Suprapubic skin (tissue), 4 donors: Measurements from ENCODE around the gene SVIL. TPM values are rescaled to one million over a fixed set of nuclear protein-coding genes. Genes with fewer than 3 reads are reported as not detected.
"Not testable (repeated sequence)": the region's sequence is repeated elsewhere in the genome, so short reads cannot be mapped to it uniquely, and the experiment has no call there.

ENCODE experiments used
- DNase-seq, 2 donors: peaks; one replicate each; pipeline ENCODE4 v3.0.0-alpha.2; 2019; ENCODE audit warnings: low spot score in 2 of 2
- H3K27ac ChIP-seq: fragments of 200-600 bp; sonication (generic); one replicate; pipeline ENCODE4 v1.5.1; 2019
- H3K27me3 ChIP-seq: fragments of 200-600 bp; sonication (generic); one replicate; pipeline ENCODE4 v1.5.1; 2019
- H3K36me3 ChIP-seq: fragments of 200-600 bp; sonication (generic); one replicate; pipeline ENCODE4 v1.5.1; 2019
- H3K4me1 ChIP-seq: fragments of 200-600 bp; sonication (generic); one replicate; pipeline ENCODE4 v1.5.1; 2019
- H3K4me3 ChIP-seq: fragments of 200-600 bp; sonication (generic); one replicate; pipeline ENCODE4 v1.5.1; 2019; ENCODE audit warnings: mild to moderate bottlenecking
- H3K9me3 ChIP-seq: fragments of 200-600 bp; sonication (generic); one replicate; pipeline ENCODE4 v1.5.1; 2019
- CTCF ChIP-seq, 2 donors: fragments of 200-600 bp in 1 of 2; fragments of 450-650 bp in 1 of 2; sonication (generic) in 1 of 2; IDR thresholded peaks; one replicate each; pipeline ENCODE4 v1.5.1; 2016 to 2019; ENCODE audit warnings: antibody characterized with exemption in 2 of 2, mild to moderate bottlenecking in 1 of 2, moderate library complexity in 1 of 2
- EP300 ChIP-seq: sonication (generic); formaldehyde crosslinking; IDR thresholded peaks from one replicate; pipeline ENCODE4 v1.6.1; 2017; ENCODE audit warnings: antibody characterized with exemption
- POLR2A ChIP-seq, 2 donors: fragments of 450-650 bp; IDR thresholded peaks; one replicate each; pipeline ENCODE4 v1.6.1; 2017; ENCODE audit warnings: antibody characterized with exemption in 2 of 2, mild to moderate bottlenecking in 2 of 2, moderate library complexity in 2 of 2
- POLR2AphosphoS5 ChIP-seq, 3 donors: sonication (generic); formaldehyde crosslinking; IDR thresholded peaks; one replicate each; pipeline ENCODE4 v1.6.1; 2017; ENCODE audit warnings: antibody characterized with exemption in 3 of 3
- WGBS: methylation state at CpG from one replicate; pipeline ENCODE4 v1.1.5; 2018; 5-methylcytosine and 5-hydroxymethylcytosine counted together
- total RNA-seq, 4 donors: library from RNA; depleted of rRNA; stranded (reverse); fragments of >200 nt; gene quantifications; one replicate each; pipeline ENCODE4 v1.1.0, GENCODE V29; 2016

SVIL gene
- total RNA-seq, 4 donors from 2014 or later = 52.9 to 129 (median 72.1) TPM

GRCh38 chr10:29461042-29461441 is 173.7 kb downstream of the SVIL start:
- WGBS = 92% methylated on average over 5 of the region's 5 CpGs
- H3K4me1 ChIP-seq = no peaks in the 10 kb centered on the region
- no peak overlapping the region for H3K4me3 ChIP-seq
- H3K27me3 ChIP-seq = no peaks in the 10 kb centered on the region
- H3K9me3 ChIP-seq = no peaks in the 10 kb centered on the region
- DNase-seq = no peak
- H3K27ac ChIP-seq = no peak overlapping the region
- peaks cover 76% of the 10 kb centered on the region for H3K36me3 ChIP-seq
- TF ChIP-seq EP300 (no peak), CTCF (IDR thresholded peaks at IDR 0.05) (no peak), POLR2AphosphoS5 (IDR thresholded peaks at IDR 0.05) (no peak), POLR2A (IDR thresholded peaks at IDR 0.05) (no peak)

GRCh38 chr10:29458190-29458589 is 176.6 kb downstream of the SVIL start:
- not testable (repeated sequence) for DNase-seq, H3K4me1 ChIP-seq, H3K27me3 ChIP-seq, H3K4me3 ChIP-seq, H3K27ac ChIP-seq, H3K9me3 ChIP-seq
- WGBS = 94% methylated on average over 24 of the region's 24 CpGs
- peaks cover 55% of the 10 kb centered on the region for H3K36me3 ChIP-seq

GRCh38 chr10:29455095-29455494 is 179.7 kb downstream of the SVIL start:
- Histone ChIP-seq H3K9me3 (no peaks in the 10 kb centered on the region), H3K36me3 (peaks cover 27% of the 10 kb centered on the region), H3K27ac (no peak overlapping the region), H3K27me3 (no peaks in the 10 kb centered on the region), H3K4me1 (no peaks in the 10 kb centered on the region), H3K4me3 (no peak overlapping the region)
- no peak for TF ChIP-seq POLR2AphosphoS5 (IDR thresholded peaks at IDR 0.05)
- TF ChIP-seq CTCF (IDR thresholded peaks at IDR 0.05) = no peak
- TF ChIP-seq EP300 = no peak
- no peak for TF ChIP-seq POLR2A (IDR thresholded peaks at IDR 0.05)
- no peak for DNase-seq
- WGBS = 92% methylated on average over 7 of the region's 7 CpGs

GRCh38 chr10:29454250-29454649 is 180.5 kb downstream of the SVIL start:
- H3K4me3 ChIP-seq = no peak overlapping the region
- H3K27ac ChIP-seq = no peak overlapping the region
- DNase-seq = no peak
- no peaks in the 10 kb centered on the region for H3K27me3 ChIP-seq
- H3K36me3 ChIP-seq = peaks cover 19% of the 10 kb centered on the region
- WGBS = 91% methylated on average over 4 of the region's 4 CpGs
- H3K4me1 ChIP-seq = peaks cover 1% of the 10 kb centered on the region
- TF ChIP-seq CTCF (IDR thresholded peaks at IDR 0.05) (no peak), POLR2A (IDR thresholded peaks at IDR 0.05) (no peak), EP300 (no peak)
- H3K9me3 ChIP-seq = no peaks in the 10 kb centered on the region

GRCh38 chr10:29452546-29452945 is 182.2 kb downstream of the SVIL start:
- TF ChIP-seq POLR2AphosphoS5 (IDR thresholded peaks at IDR 0.05) (no peak), POLR2A (IDR thresholded peaks at IDR 0.05) (no peak), CTCF (IDR thresholded peaks at IDR 0.05) (no peak), EP300 (no peak)
- whole genome bisulfite sequencing = 94% methylated on average over 8 of the region's 8 CpGs

GRCh38 chr10:29451946-29452345 is 182.8 kb downstream of the SVIL start:
- Histone ChIP-seq H3K27me3 (no peaks in the 10 kb centered on the region), H3K9me3 (no peaks in the 10 kb centered on the region), H3K36me3 (peaks cover 4% of the 10 kb centered on the region), H3K4me3 (no peak overlapping the region), H3K27ac (no peak overlapping the region), H3K4me1 (peaks cover 11% of the 10 kb centered on the region)
- TF ChIP-seq CTCF (IDR thresholded peaks at IDR 0.05) = no peak
- no peak for TF ChIP-seq EP300
- no peak for TF ChIP-seq POLR2A (IDR thresholded peaks at IDR 0.05)
- WGBS = 75% methylated on average over 4 of the region's 4 CpGs
- DNase-seq = no peak

More at GRCh38 chr10:29452546-29452945, 182.2 kb downstream of the SVIL start:
- H3K27ac ChIP-seq = no peak overlapping the region
- no peak overlapping the region for H3K4me3 ChIP-seq
- H3K36me3 ChIP-seq = peaks cover 4% of the 10 kb centered on the region
- no peak for DNase-seq
- no peaks in the 10 kb centered on the region for H3K27me3 ChIP-seq
- H3K9me3 ChIP-seq = no peaks in the 10 kb centered on the region
- H3K4me1 ChIP-seq = peaks cover 11% of the 10 kb centered on the region
